ENCODE results near the gene ANKRD10. TPM values are rescaled to one million over a fixed set of nuclear protein-coding genes. Genes with fewer than 3 reads are reported as not detected.

The ANKRD10 gene
- total RNA-seq, 4 donors from 2014 or later: 39.5 to 94.4 (median 56.2) TPM

- H3K4me1 ChIP-seq: peaks cover 3% of the 10 kb centered on the region
- H3K4me3 ChIP-seq: no peak overlapping the region
- peaks cover 17% of the 10 kb centered on the region for H3K27me3 ChIP-seq
- no peaks in the 10 kb centered on the region for H3K36me3 ChIP-seq
- no peak for TF ChIP-seq POLR2A (IDR thresholded peaks at IDR 0.05)
- TF ChIP-seq CTCF (IDR thresholded peaks at IDR 0.05): no peak
- no peak for TF ChIP-seq EP300 (IDR thresholded peaks at IDR 0.05)
- TF ChIP-seq POLR2AphosphoS5 (IDR thresholded peaks at IDR 0.05): no peak
- no peaks in the 10 kb centered on the region for H3K9me3 ChIP-seq
- H3K27ac ChIP-seq: no peak overlapping the region
- WGBS: 82% methylated on average over 8 of the region's 8 CpGs
- no peak for DNase-seq (ENCODE audit: low spot score in 2 of 2)
Measured at GRCh38 chr13:110921695-110922094, 6.8 kb upstream of the ANKRD10 start.

- H3K9me3 ChIP-seq: no peaks in the 10 kb centered on the region
- TF ChIP-seq POLR2AphosphoS5 (IDR thresholded peaks at IDR 0.05) (no peak), EP300 (IDR thresholded peaks at IDR 0.05) (no peak), POLR2A (IDR thresholded peaks at IDR 0.05) (no peak), CTCF (IDR thresholded peaks at IDR 0.05) (no peak)
- DNase-seq (ENCODE audit: low spot score in 2 of 2): no peak
- peaks cover 17% of the 10 kb centered on the region for H3K27me3 ChIP-seq
- no peak overlapping the region for H3K27ac ChIP-seq
- H3K36me3 ChIP-seq: no peaks in the 10 kb centered on the region
- no peak overlapping the region for H3K4me3 ChIP-seq
- H3K4me1 ChIP-seq: peaks cover 8% of the 10 kb centered on the region
- whole genome bisulfite sequencing: 65% methylated on average over 13 of the region's 13 CpGs
Measured at GRCh38 chr13:110921209-110921608, 6.3 kb upstream of the ANKRD10 start.

DNA sequence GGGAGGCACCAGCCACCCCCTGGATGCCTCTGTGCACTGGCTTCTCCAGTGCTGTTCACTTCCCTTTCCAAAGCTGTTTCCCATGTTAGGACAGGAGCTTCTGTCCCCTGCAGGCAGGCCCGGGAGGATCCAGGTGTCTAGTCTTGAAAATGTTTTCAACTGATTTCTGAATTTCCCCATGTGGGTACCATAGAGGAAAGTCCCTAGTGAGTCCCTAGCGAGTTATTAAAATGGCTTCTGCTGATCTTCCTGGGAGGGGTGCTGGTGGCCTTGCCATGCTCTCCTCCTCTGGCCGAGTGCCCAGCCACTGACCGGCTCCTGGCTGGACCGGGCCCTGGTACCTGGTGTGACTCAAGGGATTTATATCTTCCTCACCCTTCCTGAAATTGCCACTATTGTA is 5.2 kb upstream of the ANKRD10 start:
- whole genome bisulfite sequencing: 62% methylated on average over 5 of the region's 5 CpGs
- no peak for TF ChIP-seq POLR2AphosphoS5 (IDR thresholded peaks at IDR 0.05)
- no peak for TF ChIP-seq CTCF (IDR thresholded peaks at IDR 0.05)
- TF ChIP-seq POLR2A (IDR thresholded peaks at IDR 0.05): no peak
- no peak for TF ChIP-seq EP300 (IDR thresholded peaks at IDR 0.05)
- peaks cover 17% of the 10 kb centered on the region for H3K27me3 ChIP-seq
- DNase-seq (ENCODE audit: low spot score in 2 of 2): no peak
- no peak overlapping the region for H3K27ac ChIP-seq
- H3K36me3 ChIP-seq: no peaks in the 10 kb centered on the region
- H3K4me3 ChIP-seq: no peak overlapping the region
- no peaks in the 10 kb centered on the region for H3K9me3 ChIP-seq
- peaks cover 10% of the 10 kb centered on the region for H3K4me1 ChIP-seq

- peaks cover 33% of the 10 kb centered on the region for H3K4me1 ChIP-seq
- peak overlapping the region; percentile 77 for H3K4me3 ChIP-seq
- H3K27me3 ChIP-seq: no peaks in the 10 kb centered on the region
- TF ChIP-seq POLR2AphosphoS5 (IDR thresholded peaks at IDR 0.05) (peak in 1 of 3 donors; percentile 20), EP300 (IDR thresholded peaks at IDR 0.05) (no peak), CTCF (IDR thresholded peaks at IDR 0.05) (no peak), POLR2A (IDR thresholded peaks at IDR 0.05) (no peak)
- 54% methylated on average over 9 of the region's 9 CpGs for WGBS
- no peaks in the 10 kb centered on the region for H3K36me3 ChIP-seq
- H3K9me3 ChIP-seq: no peaks in the 10 kb centered on the region
- no peak for DNase-seq (ENCODE audit: low spot score in 2 of 2)
- H3K27ac ChIP-seq: peak overlapping the region; percentile 97
Measured at GRCh38 chr13:110916301-110917142, 1.7 kb upstream of the ANKRD10 start.

GRCh38 chr13:110915874-110916206 is 971 bp upstream of the ANKRD10 start:
- Histone ChIP-seq H3K4me1 (peaks cover 37% of the 10 kb centered on the region), H3K27me3 (no peaks in the 10 kb centered on the region), H3K4me3 (peak overlapping the region; percentile 77), H3K9me3 (no peaks in the 10 kb centered on the region), H3K36me3 (no peaks in the 10 kb centered on the region), H3K27ac (peak overlapping the region; percentile 97)
- 3% methylated on average over 12 of the region's 12 CpGs for WGBS
- no peak for TF ChIP-seq CTCF (IDR thresholded peaks at IDR 0.05)
- TF ChIP-seq POLR2A (IDR thresholded peaks at IDR 0.05): no peak
- no peak for TF ChIP-seq EP300 (IDR thresholded peaks at IDR 0.05)
- TF ChIP-seq POLR2AphosphoS5 (IDR thresholded peaks at IDR 0.05): no peak
- no peak for DNase-seq (ENCODE audit: low spot score in 2 of 2)
